A549 treated with AZD2906 at 1 μM for 4 hours (cell line): Measurements from ENCODE around the gene HYAL2. TPM values are rescaled to one million over a fixed set of nuclear protein-coding genes. Genes with fewer than 3 reads are reported as not detected.

Experiments used
- total RNA-seq: library from RNA; stranded (reverse); fragments of 200-300 nt; extraction: Qiagen RNA extraction; gene quantifications from 5 replicates; pipeline ENCODE4 v1.2.3, GENCODE V29; 2022

Gene HYAL2
- total RNA-seq, 1 experiment from 2014 or later, result 33.6 TPM

Other genes with a start within 250 kb of the HYAL2 start
- 28.7 to 33.8 TPM (median 33.2 TPM) in 5 replicates for gene RBM5, start 233.8 kb downstream of the HYAL2 start, total RNA-seq
- gene SEMA3F, start 167.4 kb downstream of the HYAL2 start, total RNA-seq, result 14.4 to 21.6 TPM (median 19.7 TPM) in 5 replicates
- 0.05 to 0.25 TPM (median 0.22 TPM) in 3 of 5 replicates, not detected in the others for gene GNAT1, start 131.1 kb downstream of the HYAL2 start, total RNA-seq
- gene SLC38A3, start 117.5 kb downstream of the HYAL2 start, total RNA-seq, result 0.03 to 0.15 TPM (median 0.13 TPM) in 4 of 5 replicates, not detected in the other
- gene GNAI2, start 86.5 kb downstream of the HYAL2 start, total RNA-seq, result 39.0 to 48.9 TPM (median 46.5 TPM) in 5 replicates
- 5.2 to 7.9 TPM (median 7.4 TPM) in 5 replicates for gene SEMA3B, start 53.6 kb downstream of the HYAL2 start, total RNA-seq
- 0.11 to 0.13 TPM in 2 of 5 replicates, not detected in the others for gene LSMEM2, start 43.7 kb downstream of the HYAL2 start, total RNA-seq
- gene IFRD2, start 30.3 kb downstream of the HYAL2 start, total RNA-seq, result 71.9 to 93.3 TPM (median 89.3 TPM) in 5 replicates
- 7.2 to 9.7 TPM (median 9.5 TPM) in 5 replicates for gene HYAL3, start 23.3 kb downstream of the HYAL2 start, total RNA-seq
- 5.1 to 7.9 TPM (median 7.0 TPM) in 5 replicates for gene NAA80, start 23.3 kb downstream of the HYAL2 start, total RNA-seq
- 0.39 to 0.84 TPM (median 0.54 TPM) in 5 replicates for gene HYAL1, start 19.2 kb downstream of the HYAL2 start, total RNA-seq
- 24.6 to 42.8 TPM (median 35.7 TPM) in 5 replicates for gene TUSC2, start 5.5 kb upstream of the HYAL2 start, total RNA-seq
- gene RASSF1, start 18.1 kb upstream of the HYAL2 start, total RNA-seq, result 15.1 to 20.7 TPM (median 19.5 TPM) in 5 replicates
- 0.91 to 1.8 TPM (median 1.2 TPM) in 5 replicates for gene ZMYND10, start 23.0 kb upstream of the HYAL2 start, total RNA-seq
- 13.1 to 15.4 TPM (median 13.5 TPM) in 5 replicates for gene NPRL2, start 28.0 kb upstream of the HYAL2 start, total RNA-seq
- gene CYB561D2, start 28.1 kb upstream of the HYAL2 start, total RNA-seq, result 13.6 to 21.4 TPM (median 18.1 TPM) in 5 replicates
- gene TMEM115, start 36.8 kb upstream of the HYAL2 start, total RNA-seq, result 41.1 to 49.8 TPM (median 48.6 TPM) in 5 replicates
- gene CACNA2D2, start 180.9 kb upstream of the HYAL2 start, total RNA-seq, result 0.45 to 0.71 TPM (median 0.53 TPM) in 5 replicates
- 2.1 to 2.7 TPM (median 2.4 TPM) in 5 replicates for gene C3orf18, start 245.0 kb upstream of the HYAL2 start, total RNA-seq
- 4.6 to 6.7 TPM (median 6.6 TPM) in 5 replicates for gene HEMK1, start 246.8 kb upstream of the HYAL2 start, total RNA-seq